Measurements from ENCODE around the gene ST8SIA5.

- TF ChIP-seq POLR2A (IDR thresholded peaks at IDR 0.05) (no peak), CTCF (IDR thresholded peaks at IDR 0.05) (no peak)
These were observed 5.0 kb downstream of the ST8SIA5 start for GRCh38 chr18:46751882-46752281.
